Gastrocnemius medialis (tissue), 4 donors: Measurements from ENCODE around the gene SPATA6L.

ENCODE experiments used
- CTCF ChIP-seq, 5 experiments: fragments of 450-650 bp in 3 of 5; fragments of 200-600 bp in 2 of 5; sonication (generic) in 2 of 5; IDR thresholded peaks in 4 of 5; conservative IDR thresholded peaks in 1 of 5; 1 replicate in 4 of 5; 2 replicates in 1 of 5; pipeline ENCODE4 v1.5.1; 2016 to 2019; ENCODE audit warnings: antibody characterized with exemption in 5 of 5, mild to moderate bottlenecking in 3 of 5, moderate library complexity in 3 of 5
- POLR2A ChIP-seq, 2 donors: fragments of 450-650 bp; IDR thresholded peaks; one replicate each; pipeline ENCODE4 v1.6.1; 2017; ENCODE audit warnings: antibody characterized with exemption in 2 of 2, mild to moderate bottlenecking in 2 of 2, moderate library complexity in 2 of 2

GRCh38 chr9:4706021-4706420 lies 39.7 kb upstream of the SPATA6L start:
- TF ChIP-seq CTCF (IDR thresholded peaks at IDR 0.05 in 4 of 5, conservative IDR thresholded peaks at IDR 0.05 in 1 of 5) (no peak), POLR2A (IDR thresholded peaks at IDR 0.05) (no peak)
